H1 (cell line): Measurements from ENCODE around the gene PTPRJ. TPM values are rescaled to one million over a fixed set of nuclear protein-coding genes. Genes with fewer than 3 reads are reported as not detected.
A peak's percentile ranks its signal among the peaks of the same experiment; 100 is the strongest.
"Not testable (repeated sequence)": the region's sequence is repeated elsewhere in the genome, so short reads cannot be mapped to it uniquely, and the experiment has no call there.

Experiments used
- CTCF ChIA-PET: fragments of 300-600 bp; sonication (Branson Sonifier 250); formaldehyde crosslinking; loops from one replicate; lab custom pipeline; 2021; ENCODE audit not compliant: partially characterized antibody; lab: Charles Lee
- POLR2A ChIA-PET: fragments of 300-600 bp; sonication (Branson Sonifier 250); formaldehyde crosslinking; loops from one replicate; lab custom pipeline; 2021; ENCODE audit warnings: inconsistent platforms; ENCODE audit not compliant: partially characterized antibody; lab: Charles Lee
- DNase-seq, 2 experiments: peaks; one replicate each; pipeline versions ENCODE4 v3.0.0 to v3.0.0-alpha.2; 2010 to 2022; ENCODE audit warnings: low spot score in 2 of 2, low read depth in 1 of 2, mixed read lengths in 1 of 2
- FAIRE-seq: peaks from 2 replicates; lab custom pipeline; 2011; peaks lifted over from hg19 to GRCh38; lab: Jason Lieb, UNC
- H2AFZ ChIP-seq: 2 replicates; pipeline ENCODE4 v1.8.1; 2012; ENCODE audit warnings: low read length, inconsistent platforms
- H2AK5ac ChIP-seq: 2 replicates; pipeline ENCODE4 v1.6.1; 2013; ENCODE audit warnings: low read depth, low read length
- H2BK120ac ChIP-seq: replicated peaks from 2 replicates; pipeline ENCODE3; 2013; ENCODE audit warnings: low read depth, low read length, inconsistent platforms
- H2BK12ac ChIP-seq: 2 replicates; pipeline ENCODE4 v1.6.1; 2013; ENCODE audit warnings: low read depth, low read length
- H2BK15ac ChIP-seq: 2 replicates; pipeline ENCODE4 v1.6.1; 2013; ENCODE audit warnings: low read length
- H2BK20ac ChIP-seq: 2 replicates; pipeline ENCODE4 v1.6.1; 2013; ENCODE audit warnings: low read length
- H2BK5ac ChIP-seq: 2 replicates; pipeline ENCODE4 v1.6.1; 2013; ENCODE audit warnings: low read depth, low read length
- H3K14ac ChIP-seq: 2 replicates; pipeline ENCODE4 v1.6.1; 2013; ENCODE audit warnings: inconsistent platforms; ENCODE audit not compliant: insufficient read length
- H3K18ac ChIP-seq: 2 replicates; pipeline ENCODE4 v1.6.1; 2013; ENCODE audit warnings: low read length; ENCODE audit errors: extremely low read depth
- H3K23ac ChIP-seq: 2 replicates; pipeline ENCODE4 v1.6.1; 2013; ENCODE audit warnings: inconsistent platforms; ENCODE audit not compliant: insufficient read length
- H3K23me2 ChIP-seq: 2 replicates; pipeline ENCODE4 v1.6.1; 2013; ENCODE audit warnings: low read depth, low read length
- H3K27ac ChIP-seq: 2 replicates; pipeline ENCODE4 v1.6.1; 2011; ENCODE audit warnings: low read depth, low read length, inconsistent platforms
- H3K27me3 ChIP-seq, 4 experiments: replicated peaks in 1 of 4; 1 replicate in 1 of 4; 2 replicates in 3 of 4; pipeline versions ENCODE4 v1.6.1 to v1.8.1; 2011 to 2013; ENCODE audit warnings: low read length in 3 of 4, mild to moderate bottlenecking in 3 of 4, inconsistent platforms in 2 of 4, mixed read lengths in 2 of 4, moderate library complexity in 1 of 4; ENCODE audit not compliant: control insufficient read depth in 3 of 4, insufficient read depth in 3 of 4; ENCODE audit errors: extremely low read depth in 1 of 4
- H3K36me3 ChIP-seq, 4 experiments: 2 replicates each; pipeline versions ENCODE4 v1.6.1 to v1.8.1; 2011 to 2013; ENCODE audit warnings: mild to moderate bottlenecking in 4 of 4, low read length in 3 of 4, moderate library complexity in 2 of 4, control low read depth in 1 of 4, inconsistent platforms in 1 of 4; ENCODE audit not compliant: insufficient read depth in 4 of 4, control insufficient read depth in 2 of 4
- H3K4ac ChIP-seq: replicated peaks from 2 replicates; pipeline ENCODE3; 2013; ENCODE audit warnings: low read length, low read depth, mixed read lengths, inconsistent platforms; ENCODE audit not compliant: insufficient read length
- H3K4me1 ChIP-seq, 4 experiments: replicated peaks in 1 of 4; 1 replicate in 1 of 4; 2 replicates in 3 of 4; pipeline versions ENCODE4 v1.6.1 to v1.8.1; 2011 to 2013; ENCODE audit warnings: low read length in 3 of 4, inconsistent platforms in 2 of 4, mixed read lengths in 1 of 4; ENCODE audit not compliant: insufficient read depth in 4 of 4, control insufficient read depth in 3 of 4
- H3K4me2 ChIP-seq, 2 experiments: 2 replicates each; pipeline versions ENCODE4 v1.6.1 to v1.8.1; 2011 to 2013; ENCODE audit warnings: low read depth in 2 of 2, low read length in 2 of 2, control low read depth in 1 of 2, inconsistent platforms in 1 of 2, mild to moderate bottlenecking in 1 of 2; ENCODE audit not compliant: insufficient read depth in 1 of 2
- H3K4me3 ChIP-seq, 4 experiments: fragments of 200-600, 300-600 bp in 1 of 4; sonication (generic), shearing (Covaris generic), sonication (Bioruptor Twin) in 1 of 4; 2 replicates each; pipeline versions ENCODE4 v1.5.1 to v1.8.1; 2011 to 2016; ENCODE audit warnings: low read length in 4 of 4, low read depth in 3 of 4, control low read depth in 2 of 4, inconsistent platforms in 2 of 4, mild to moderate bottlenecking in 2 of 4, mixed read lengths in 1 of 4, moderate library complexity in 1 of 4; ENCODE audit not compliant: insufficient read depth in 2 of 4; ENCODE audit errors: extremely low read depth in 1 of 4
- H3K56ac ChIP-seq: replicated peaks from 2 replicates; pipeline ENCODE3; 2013; ENCODE audit warnings: low read depth, mild to moderate bottlenecking, mixed read lengths, low read length, inconsistent platforms; ENCODE audit not compliant: insufficient read length
- H3K79me1 ChIP-seq: 2 replicates; pipeline ENCODE4 v1.6.1; 2013; ENCODE audit warnings: low read depth, low read length, control low read depth
- H3K79me2 ChIP-seq, 2 experiments: 2 replicates each; pipeline versions ENCODE4 v1.6.1 to v1.8.1; 2012 to 2013; ENCODE audit warnings: low read length in 2 of 2, mild to moderate bottlenecking in 2 of 2, inconsistent platforms in 1 of 2; ENCODE audit not compliant: insufficient read depth in 2 of 2, control insufficient read depth in 1 of 2
- H3K9ac ChIP-seq, 4 experiments: replicated peaks in 1 of 4; 1 replicate in 1 of 4; 2 replicates in 3 of 4; pipeline versions ENCODE4 v1.6.1 to v1.8.1; 2011 to 2013; ENCODE audit warnings: low read depth in 3 of 4, low read length in 3 of 4, control low read depth in 2 of 4, mild to moderate bottlenecking in 2 of 4, moderate library complexity in 2 of 4, inconsistent platforms in 1 of 4; ENCODE audit errors: extremely low read depth in 1 of 4
- H3K9me3 ChIP-seq, 2 experiments: 2 replicates each; pipeline versions ENCODE4 v1.6.1 to v1.8.1; 2012 to 2013; ENCODE audit warnings: mild to moderate bottlenecking in 2 of 2, moderate library complexity in 2 of 2, control low read depth in 1 of 2, inconsistent platforms in 1 of 2, low read depth in 1 of 2, low read length in 1 of 2, mixed read lengths in 1 of 2; ENCODE audit not compliant: insufficient read depth in 2 of 2
- H4K20me1 ChIP-seq, 2 experiments: replicated peaks in 1 of 2; 2 replicates each; pipeline versions ENCODE3 to v1.8.1; 2011 to 2013; ENCODE audit warnings: inconsistent platforms in 2 of 2, low read length in 2 of 2, mild to moderate bottlenecking in 1 of 2; ENCODE audit not compliant: insufficient read depth in 2 of 2, control insufficient read depth in 1 of 2
- H4K5ac ChIP-seq: 2 replicates; pipeline ENCODE4 v1.6.1; 2013; ENCODE audit warnings: low read length, low read depth, mixed read lengths, inconsistent platforms; ENCODE audit not compliant: insufficient read length
- H4K8ac ChIP-seq: 2 replicates; pipeline ENCODE4 v1.8.0; 2013; ENCODE audit warnings: mild to moderate bottlenecking, moderate library complexity, low read length, inconsistent platforms; ENCODE audit not compliant: insufficient read depth; ENCODE audit errors: extremely low read depth
- H4K91ac ChIP-seq: replicated peaks from 2 replicates; pipeline ENCODE3; 2013; ENCODE audit warnings: low read length, mixed read lengths, inconsistent platforms; ENCODE audit not compliant: insufficient read length
- WGBS, 2 experiments: shearing (Covaris generic) in 1 of 2; methylation state at CpG; one replicate each; pipeline versions ENCODE4 v1.1.6 to v1.1.7; 2013 to 2015; ENCODE audit warnings: low lambda C conversion rate in 2 of 2, mixed read lengths in 2 of 2, inconsistent platforms in 1 of 2, low coverage in 1 of 2, missing lambda C conversion rate in 1 of 2; ENCODE audit not compliant: insufficient replicate concordance in 2 of 2, insufficient coverage in 1 of 2, insufficient read length in 1 of 2; ENCODE audit errors: extremely low coverage in 1 of 2, missing lambda C conversion rate in 1 of 2; 5-methylcytosine and 5-hydroxymethylcytosine counted together
- polyA plus RNA-seq, 7 experiments: library from polyadenylated mRNA; depleted of rRNA in 3 of 7; stranded (reverse) in 5 of 7; unstranded in 2 of 7; fragments of >200 nt in 5 of 7; fragments of 200-250 nt in 2 of 7; gene quantifications; 1 replicate in 5 of 7; 2 replicates in 1 of 7; 4 replicates in 1 of 7; pipeline versions ENCODE4 v1.2.1 to v1.2.3, GENCODE V29; 2011 to 2013; ENCODE audit warnings: missing spikeins in 2 of 7, mixed read lengths in 2 of 7
- total RNA-seq: library from RNA; stranded (reverse); fragmentation: NEBNext Ultra II Directional; extraction: Animal tissue kit (Norgen Biotek cat#: 25700); gene quantifications from 2 replicates; pipeline ENCODE4 v1.2.1, GENCODE V29; 2021

Gene PTPRJ
- total and polyA plus RNA-seq, 2 of the 8 experiments (the other 6 are each of a cell fraction or from before 2014, with no cell fraction given) = 4.4 to 22.6 TPM

GRCh38 chr11:47951504-47951903 is 28.9 kb upstream of the PTPRJ start:
- H3K23me2 ChIP-seq, H3K79me2 ChIP-seq, H4K5ac ChIP-seq, H3K14ac ChIP-seq, POLR2A ChIA-PET, H2BK120ac ChIP-seq, H3K4me3 ChIP-seq, H3K56ac ChIP-seq, H4K91ac ChIP-seq, H3K23ac ChIP-seq, H2BK12ac ChIP-seq, H3K27ac ChIP-seq, H3K9ac ChIP-seq, H2BK20ac ChIP-seq, H3K4me1 ChIP-seq, DNase-seq, H2AFZ ChIP-seq, H3K79me1 ChIP-seq, H3K27me3 ChIP-seq, H4K8ac ChIP-seq, H3K18ac ChIP-seq, H3K36me3 ChIP-seq, FAIRE-seq, H2AK5ac ChIP-seq, H3K4me2 ChIP-seq, H3K4ac ChIP-seq, H2BK5ac ChIP-seq, H4K20me1 ChIP-seq, H3K9me3 ChIP-seq: not testable (repeated sequence)
- peak overlapping the region; percentile 12; the same call in 1 of the 2 replicates for H2BK15ac ChIP-seq
- 85% methylated on average over 12 of the region's 12 CpGs; no CpG with 5 or more reads in 1 of the 2 experiments for WGBS, 2 experiments
- CTCF ChIA-PET = interaction anchor here (1.7 kb wide), 1 partner anchor 11 kb away, joined by 6 read pairs; no protein-coding TSS in a partner anchor
